ENCODE data around the gene SLC6A19.
A peak's percentile ranks its signal among the peaks of the same experiment; 100 is the strongest.

Gene SLC6A19

GRCh38 chr5:1171340-1171941, 30.0 kb upstream of the SLC6A19 start:
- no peak for DNase-seq (ENCODE audit: low read depth, low spot score)
- in situ Hi-C loops (cut with HindIII; ENCODE audit: low sequenced_read_pairs) = no loop called here
- TF ChIP-seq CTCF (IDR thresholded peaks at IDR 0.05; ENCODE audit: low read depth, low read length) = no peak
- no peak overlapping the region for H3K4me3 ChIP-seq (ENCODE audit: low read depth, low read length)

GRCh38 chr5:1172007-1172581, 29.3 kb upstream of the SLC6A19 start:
- in situ Hi-C loops (cut with HindIII; ENCODE audit: low sequenced_read_pairs) = no loop called here
- DNase-seq (ENCODE audit: low read depth, low spot score) = no peak
- TF ChIP-seq CTCF (IDR thresholded peaks at IDR 0.05; ENCODE audit: low read depth, low read length) = no peak
- H3K4me3 ChIP-seq (ENCODE audit: low read depth, low read length) = no peak overlapping the region

GRCh38 chr5:1172670-1173404, 28.6 kb upstream of the SLC6A19 start:
- no peak for TF ChIP-seq CTCF (IDR thresholded peaks at IDR 0.05; ENCODE audit: low read depth, low read length)
- no peak overlapping the region for H3K4me3 ChIP-seq (ENCODE audit: low read depth, low read length)
- DNase-seq (ENCODE audit: low read depth, low spot score) = no peak
- in situ Hi-C loops (cut with HindIII; ENCODE audit: low sequenced_read_pairs) = no loop called here

GRCh38 chr5:1173485-1174070, 27.8 kb upstream of the SLC6A19 start:
- DNase-seq (ENCODE audit: low read depth, low spot score) = no peak
- TF ChIP-seq CTCF (IDR thresholded peaks at IDR 0.05; ENCODE audit: low read depth, low read length) = no peak
- in situ Hi-C loops (cut with HindIII; ENCODE audit: low sequenced_read_pairs) = no loop called here
- no peak overlapping the region for H3K4me3 ChIP-seq (ENCODE audit: low read depth, low read length)

- no peak overlapping the region for H3K4me3 ChIP-seq (ENCODE audit: low read depth, low read length)
- in situ Hi-C loops (cut with HindIII; ENCODE audit: low sequenced_read_pairs) = no loop called here
- peak; percentile 62 for TF ChIP-seq CTCF (IDR thresholded peaks at IDR 0.05; ENCODE audit: low read depth, low read length)
- peak; percentile 37 for DNase-seq (ENCODE audit: low read depth, low spot score)
Observed at GRCh38 chr5:1174122-1174936, 27.1 kb upstream of the SLC6A19 start.

- no peak overlapping the region for H3K4me3 ChIP-seq (ENCODE audit: low read depth, low read length)
- no peak for TF ChIP-seq CTCF (IDR thresholded peaks at IDR 0.05; ENCODE audit: low read depth, low read length)
- DNase-seq (ENCODE audit: low read depth, low spot score) = no peak
- in situ Hi-C loops (cut with HindIII; ENCODE audit: low sequenced_read_pairs) = no loop called here
Observed at GRCh38 chr5:1175015-1175414, 26.4 kb upstream of the SLC6A19 start.

Data from astrocyte of the spinal cord (primary cell).